Duodenal mucosa (tissue), 2 donors: Measurements from ENCODE around the gene RITA1.
"Not testable (repeated sequence)": the region's sequence is repeated elsewhere in the genome, so short reads cannot be mapped to it uniquely, and the experiment has no call there.

ENCODE experiments used
- H3K27ac ChIP-seq: one replicate; pipeline ENCODE4 v1.7.0; 2013; ENCODE audit warnings: low read depth, low read length
- H3K27me3 ChIP-seq, 2 donors: one replicate each; pipeline ENCODE4 v1.7.0; 2013; ENCODE audit warnings: low read length in 2 of 2, control low read depth in 1 of 2; ENCODE audit not compliant: insufficient read depth in 2 of 2, control insufficient read depth in 1 of 2
- H3K36me3 ChIP-seq, 2 donors: one replicate each; pipeline ENCODE4 v1.7.0; 2013; ENCODE audit warnings: low read length in 2 of 2, control low read depth in 1 of 2; ENCODE audit not compliant: insufficient read depth in 2 of 2, control insufficient read depth in 1 of 2
- H3K4me1 ChIP-seq, 2 donors: one replicate each; pipeline ENCODE4 v1.7.0; 2013; ENCODE audit warnings: low read length in 2 of 2, control low read depth in 1 of 2; ENCODE audit not compliant: insufficient read depth in 2 of 2, control insufficient read depth in 1 of 2
- H3K4me3 ChIP-seq, 2 donors: one replicate each; pipeline ENCODE4 v1.7.0; 2013; ENCODE audit warnings: low read length in 2 of 2, low read depth in 1 of 2
- H3K9ac ChIP-seq, 2 donors: one replicate each; pipeline ENCODE4 v1.7.0; 2013; ENCODE audit warnings: low read length in 2 of 2, low read depth in 1 of 2
- H3K9me3 ChIP-seq, 2 donors: one replicate each; pipeline ENCODE4 v1.7.0; 2013; ENCODE audit warnings: low read length in 2 of 2, control low read depth in 1 of 2; ENCODE audit not compliant: control insufficient read depth in 1 of 2

RITA1 gene

GRCh38 chr12:113185180-113186032, at the start of gene RITA1, which contains the start of gene DDX54:
RITA1 (plus strand) TSS chr12:113185721; CDS start chr12:113186747, 1,026 bp downstream.
DDX54 (minus strand) TSS chr12:113185478; CDS start chr12:113185451, 27 bp downstream.
- Histone ChIP-seq H3K4me3 (peak within 1 kb of the TSS; percentile 83 to 91), H3K9ac (peak within 1 kb of the TSS; percentile 83), H3K9me3 (no peaks in the 10 kb centered on the region), H3K27me3 (no peaks in the 10 kb centered on the region), H3K36me3 (peaks cover 8 to 20% of the 10 kb centered on the region in 2 donors), H3K27ac (peak within 1 kb of the TSS; percentile 95), H3K4me1 (peaks cover 13 to 21% of the 10 kb centered on the region in 2 donors)

GRCh38 chr12:113136128-113136989, 49.2 kb upstream of the RITA1 start:
- no peaks in the 10 kb centered on the region for H3K9me3 ChIP-seq
- H3K27ac ChIP-seq = no peak overlapping the region
- no peaks in the 10 kb centered on the region for H3K36me3 ChIP-seq
- peaks cover 13 to 15% of the 10 kb centered on the region in 2 donors for H3K4me1 ChIP-seq
- H3K27me3 ChIP-seq = no peaks in the 10 kb centered on the region
- peak overlapping the region; percentile 15 to 36 for H3K4me3 ChIP-seq
- H3K9ac ChIP-seq = no peak overlapping the region

- H3K27me3 ChIP-seq = no peaks in the 10 kb centered on the region
- peaks cover 15 to 16% of the 10 kb centered on the region in 2 donors for H3K4me1 ChIP-seq
- H3K27ac ChIP-seq = no peak overlapping the region
- H3K9ac ChIP-seq = no peak overlapping the region
- no peaks in the 10 kb centered on the region for H3K36me3 ChIP-seq
- H3K4me3 ChIP-seq = no peak overlapping the region
- H3K9me3 ChIP-seq = no peaks in the 10 kb centered on the region
These were observed 48.5 kb upstream of the RITA1 start for GRCh38 chr12:113136990-113137511.

- H3K36me3 ChIP-seq = no peaks in the 10 kb centered on the region
- no peak overlapping the region for H3K4me3 ChIP-seq
- H3K4me1 ChIP-seq = peaks cover 21 to 26% of the 10 kb centered on the region in 2 donors
- no peaks in the 10 kb centered on the region for H3K9me3 ChIP-seq
- no peak overlapping the region for H3K27ac ChIP-seq
- H3K27me3 ChIP-seq = no peaks in the 10 kb centered on the region
- H3K9ac ChIP-seq = no peak overlapping the region
These were observed 47.4 kb upstream of the RITA1 start for GRCh38 chr12:113137861-113138783.

GRCh38 chr12:113138826-113139225, 46.7 kb upstream of the RITA1 start:
- Histone ChIP-seq H3K9me3 (no peaks in the 10 kb centered on the region), H3K36me3 (no peaks in the 10 kb centered on the region), H3K4me1 (peaks cover 21 to 27% of the 10 kb centered on the region in 2 donors), H3K27ac (no peak overlapping the region), H3K9ac (no peak overlapping the region), H3K27me3 (no peaks in the 10 kb centered on the region), H3K4me3 (no peak overlapping the region)

- Histone ChIP-seq H3K4me3 (no peak overlapping the region), H3K4me1 (peaks cover 18 to 27% of the 10 kb centered on the region in 2 donors), H3K9ac (no peak overlapping the region), H3K27me3 (no peaks in the 10 kb centered on the region), H3K27ac (no peak overlapping the region), H3K36me3 (no peaks in the 10 kb centered on the region), H3K9me3 (no peaks in the 10 kb centered on the region)
These were observed 44.8 kb upstream of the RITA1 start for GRCh38 chr12:113140706-113141105.

GRCh38 chr12:113141716-113142115, 43.8 kb upstream of the RITA1 start:
- H3K9ac ChIP-seq, H3K27ac ChIP-seq: not testable (repeated sequence)

GRCh38 chr12:113142173-113142885, 43.2 kb upstream of the RITA1 start:
- Histone ChIP-seq H3K36me3 (no peaks in the 10 kb centered on the region), H3K4me1 (peaks cover 8 to 12% of the 10 kb centered on the region in 2 donors), H3K9me3 (peaks cover 4% of the 10 kb centered on the region in 2 donors), H3K4me3 (no peak overlapping the region), H3K27ac (peak overlapping the region; percentile 39), H3K27me3 (no peaks in the 10 kb centered on the region), H3K9ac (no peak overlapping the region)

More at GRCh38 chr12:113141716-113142115, 43.8 kb upstream of the RITA1 start:
- not testable (repeated sequence) for H3K4me3 ChIP-seq, H3K9me3 ChIP-seq, H3K27me3 ChIP-seq, H3K36me3 ChIP-seq
- H3K4me1 ChIP-seq = peaks cover 8 to 17% of the 10 kb centered on the region in 2 donors

- peak overlapping the region; percentile 39 for H3K27ac ChIP-seq
- no peak overlapping the region for H3K4me3 ChIP-seq
- H3K9me3 ChIP-seq = peaks cover 4% of the 10 kb centered on the region in 2 donors
- H3K9ac ChIP-seq = no peak overlapping the region
- no peaks in the 10 kb centered on the region for H3K36me3 ChIP-seq
- peaks cover 8 to 12% of the 10 kb centered on the region in 2 donors for H3K4me1 ChIP-seq
- no peaks in the 10 kb centered on the region for H3K27me3 ChIP-seq
These were observed 42.6 kb upstream of the RITA1 start for GRCh38 chr12:113142886-113143332.
